Stomach (tissue), 19 donors: ENCODE data around the gene MYCL. TPM values are rescaled to one million over a fixed set of nuclear protein-coding genes. Genes with fewer than 3 reads are reported as not detected.

Experiments used
- DNase-seq, 2 donors: peaks; one replicate each; pipeline versions ENCODE4 v3.0.0 to v3.0.0-alpha.2; 2013 to 2019
- H3K27ac ChIP-seq, 5 donors: fragments of 200-600 bp in 4 of 5; sonication (generic) in 4 of 5; one replicate each; pipeline ENCODE4 v1.5.1; 2013 to 2019; ENCODE audit warnings: mild to moderate bottlenecking in 1 of 5, moderate library complexity in 1 of 5
- H3K27me3 ChIP-seq, 3 donors: fragments of 200-600 bp; sonication (generic); one replicate each; pipeline ENCODE4 v1.5.1; 2017 to 2019; ENCODE audit warnings: mixed run types in 1 of 3
- H3K36me3 ChIP-seq, 4 donors: fragments of 200-600 bp; sonication (generic); 1 replicate in 3 of 4; 2 replicates in 1 of 4; pipeline ENCODE4 v1.5.1; 2016 to 2019
- H3K4me1 ChIP-seq, 4 donors: fragments of 200-600 bp; sonication (generic); one replicate each; pipeline ENCODE4 v1.5.1; 2016 to 2019
- H3K4me3 ChIP-seq, 4 donors: fragments of 200-600 bp; sonication (generic) in 3 of 4; one replicate each; pipeline ENCODE4 v1.5.1; 2016 to 2019; ENCODE audit warnings: mild to moderate bottlenecking in 1 of 4
- H3K9me3 ChIP-seq, 4 donors: fragments of 200-600 bp; sonication (generic); one replicate each; pipeline ENCODE4 v1.5.1; 2016 to 2019
- CTCF ChIP-seq, 7 experiments: fragments of 450-650 bp in 4 of 7; fragments of 200-600 bp in 3 of 7; sonication (generic) in 3 of 7; IDR thresholded peaks; one replicate each; pipeline ENCODE4 v1.5.1; 2016 to 2019; ENCODE audit warnings: antibody characterized with exemption in 7 of 7, control low read depth in 2 of 7, mild to moderate bottlenecking in 1 of 7
- EP300 ChIP-seq: sonication (generic); formaldehyde crosslinking; IDR thresholded peaks from one replicate; pipeline ENCODE4 v1.6.1; 2017; ENCODE audit warnings: antibody characterized with exemption
- POLR2A ChIP-seq, 4 donors: fragments of 450-650 bp; IDR thresholded peaks; one replicate each; pipeline ENCODE4 v1.6.1; 2016; ENCODE audit warnings: antibody characterized with exemption in 4 of 4, control low read depth in 2 of 4, mild to moderate bottlenecking in 1 of 4, moderate library complexity in 1 of 4
- POLR2AphosphoS5 ChIP-seq, 3 donors: sonication (generic); formaldehyde crosslinking; IDR thresholded peaks; one replicate each; pipeline ENCODE4 v1.6.1; 2016; ENCODE audit warnings: antibody characterized with exemption in 3 of 3
- WGBS, 5 donors: extraction: QIAGEN DNeasy Blood & Tissue Kit in 3 of 5; methylation state at CpG; one replicate each; pipeline versions ENCODE4 v1.1.5 to v1.1.7; 2013 to 2018; 5-methylcytosine and 5-hydroxymethylcytosine counted together
- intact Hi-C: fragments of 100-400 bp; cut with DNase I; formaldehyde crosslinking; loops from one replicate; pipeline ENCODE4 v1.15.1; 2023; ENCODE audit warnings: low total_unique reads
- long read RNA-seq, 10 donors: transcript quantifications; one replicate each; lab custom pipeline, GENCODE V29; 2026
- polyA plus RNA-seq, 3 donors: library from polyadenylated mRNA; stranded (reverse); fragments of 200-250 nt; gene quantifications; one replicate each; pipeline ENCODE4 v1.2.3, GENCODE V29; 2013
- total RNA-seq, 5 donors: library from RNA; depleted of rRNA; stranded (reverse); fragments of >200 nt; gene quantifications; one replicate each; pipeline versions ENCODE4 v1.1.0 to v1.2.3, GENCODE V29; 2014 to 2016
- donor health status: healthy with polysubstance abuse.
- donor health status: Bipolar disorder and iron deficiency.
- donor health status: healthy.

The MYCL gene
- 10 to 100 TPM in 1 of 5 donors, 1 to 10 TPM in 3, not detected in 1; 4.5 to 39.4 (median 5.8) TPM for total RNA-seq
- polyA plus RNA-seq = 1 to 10 TPM in 2 of 3 donors, under 1 TPM in 1; 0.61 to 4.4 (median 1.7) TPM
- long read RNA-seq, donor 1 = 0 reads
- long read RNA-seq, donor 2 = 0 reads
- long read RNA-seq, donor 3 = 0 reads
- long read RNA-seq, donor 4 = 0 reads
- long read RNA-seq, donor 5, partial matches to known transcripts = 0 of 2 reads
- long read RNA-seq, donor 5, other reads (novel, unspliced or antisense) = 0 of 2 reads
- long read RNA-seq, donor 6 = 0 reads
- long read RNA-seq, donor 7, partial matches to known transcripts = 0 of 2 reads
- long read RNA-seq, donor 7, other reads (novel, unspliced or antisense) = 0 of 2 reads
- long read RNA-seq, donor 8 = 0 reads
- long read RNA-seq, donor 9, partial matches to known transcripts = 0 of 2 reads
- long read RNA-seq, donor 9, other reads (novel, unspliced or antisense) = 0 of 2 reads
- long read RNA-seq, donor 10, partial matches to known transcripts = 0 of 2 reads
- long read RNA-seq, donor 10, other reads (novel, unspliced or antisense) = 0 of 2 reads

GRCh38 chr1:39901714-39902459, at the start of gene MYCL:
TSS of gene MYCL (minus strand) at chr1:39901917. CDS start at chr1:39901434, 483 bp downstream.
- intact Hi-C loops = loop anchor here (5.0 kb wide), 1 partner anchor 85 kb away; no protein-coding TSS in a partner anchor
- Histone ChIP-seq H3K27me3 (peaks cover 0 to 62% (median 27%) of the 10 kb centered on the region in 3 donors), H3K9me3 (no peaks in the 10 kb centered on the region), H3K4me3 (peak within 1 kb of the TSS; percentile 64 to 78 (median 68)), H3K4me1 (peaks cover 10 to 44% (median 34%) of the 10 kb centered on the region in 4 donors), H3K36me3 (no peaks in the 10 kb centered on the region), H3K27ac (peak within 1 kb of the TSS; percentile 79 to 90 (median 83))
- WGBS, 5 donors = 0% methylated on average over 43 to 92 of the region's 92 CpGs
- DNase-seq = peak; percentile 94 to 95
- TF ChIP-seq POLR2AphosphoS5 (IDR thresholded peaks at IDR 0.05) = peak in 2 of 3 donors; percentile 55 to 88
- peak in 5 of 7 experiments; percentile 62 to 93 (median 78) for TF ChIP-seq CTCF (IDR thresholded peaks at IDR 0.05)
- no peak for TF ChIP-seq POLR2A (IDR thresholded peaks at IDR 0.05)

GRCh38 chr1:39949891-39950290, 48.2 kb upstream of the MYCL start:
- peaks cover 0 to 5% (median 3%) of the 10 kb centered on the region in 3 donors for H3K27me3 ChIP-seq
- no peaks in the 10 kb centered on the region for H3K36me3 ChIP-seq
- no peaks in the 10 kb centered on the region for H3K9me3 ChIP-seq
- no peak overlapping the region for H3K4me3 ChIP-seq
- TF ChIP-seq CTCF (IDR thresholded peaks at IDR 0.05) (no peak), POLR2A (IDR thresholded peaks at IDR 0.05) (no peak), POLR2AphosphoS5 (IDR thresholded peaks at IDR 0.05) (no peak), EP300 (no peak)
- no peak for DNase-seq
- H3K4me1 ChIP-seq = peaks cover 0 to 33% (median 19%) of the 10 kb centered on the region in 4 donors
- intact Hi-C loops = no loop called here
- WGBS, 5 donors = 69 to 84% (median 80%) methylated on average over 2 of the region's 2 CpGs
- no peak overlapping the region for H3K27ac ChIP-seq

DNA sequence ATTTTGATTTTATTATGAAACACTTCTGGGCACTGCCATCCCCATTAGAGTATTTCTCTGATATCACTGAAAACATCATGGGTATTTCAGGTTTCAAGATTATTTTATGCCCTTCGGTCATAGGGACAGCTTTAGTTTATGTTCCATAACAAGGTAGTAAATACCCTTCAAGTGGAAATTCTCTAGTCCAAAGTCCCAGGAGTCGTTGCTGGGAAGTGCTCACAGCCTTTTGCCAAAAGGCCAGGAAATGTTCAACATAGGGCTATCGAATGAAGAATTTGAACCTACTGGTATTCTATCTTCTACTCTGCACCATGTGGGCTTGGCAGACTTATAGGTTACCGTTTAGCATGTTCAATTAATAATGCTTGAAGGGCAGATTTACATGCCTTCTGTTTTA, 45.5 kb upstream of the MYCL start:
- WGBS, 5 donors = 64 to 84% (median 81%) methylated on average over 4 of the region's 4 CpGs
- intact Hi-C loops = no loop called here
- Histone ChIP-seq H3K36me3 (no peaks in the 10 kb centered on the region), H3K9me3 (no peaks in the 10 kb centered on the region), H3K4me3 (no peak overlapping the region), H3K27ac (no peak overlapping the region), H3K4me1 (peaks cover 0 to 7% (median 2%) of the 10 kb centered on the region in 4 donors), H3K27me3 (peaks cover 0 to 5% (median 3%) of the 10 kb centered on the region in 3 donors)
- TF ChIP-seq POLR2A (IDR thresholded peaks at IDR 0.05) (no peak), CTCF (IDR thresholded peaks at IDR 0.05) (no peak), EP300 (no peak), POLR2AphosphoS5 (IDR thresholded peaks at IDR 0.05) (no peak)
- DNase-seq = no peak

DNA sequence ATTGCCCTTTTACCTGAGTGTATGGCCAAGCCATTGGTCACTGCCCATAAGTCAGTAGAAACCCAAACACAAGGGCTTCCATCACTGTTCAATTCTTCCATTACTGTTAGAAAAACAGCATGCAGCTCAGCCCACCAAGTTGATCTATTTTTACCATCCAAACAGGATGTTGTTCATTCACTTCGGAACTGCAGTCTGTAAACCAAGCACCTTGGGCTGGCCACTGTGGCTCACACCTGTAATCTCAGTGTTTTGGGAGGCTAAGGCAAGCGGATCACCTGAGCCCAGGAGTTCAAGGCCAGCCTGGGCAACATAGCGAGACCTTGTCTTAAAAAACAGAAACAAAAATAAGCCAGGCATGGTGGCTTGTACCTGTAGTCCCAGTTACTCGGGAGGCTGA, 44.5 kb upstream of the MYCL start:
- intact Hi-C loops = no loop called here
- 81 to 91% (median 84%) methylated on average over 4 of the region's 4 CpGs for WGBS, 5 donors
- Histone ChIP-seq H3K4me3 (no peak overlapping the region), H3K27ac (no peak overlapping the region), H3K27me3 (peaks cover 0 to 5% (median 3%) of the 10 kb centered on the region in 3 donors), H3K9me3 (no peaks in the 10 kb centered on the region), H3K36me3 (no peaks in the 10 kb centered on the region), H3K4me1 (no peaks in the 10 kb centered on the region)
- no peak for DNase-seq
- no peak for TF ChIP-seq POLR2A (IDR thresholded peaks at IDR 0.05)
- TF ChIP-seq EP300 = no peak
- TF ChIP-seq CTCF (IDR thresholded peaks at IDR 0.05) = no peak
- no peak for TF ChIP-seq POLR2AphosphoS5 (IDR thresholded peaks at IDR 0.05)
